Psoas muscle (tissue), 8 donors: Measurements from ENCODE around the gene WRAP73. TPM values are rescaled to one million over a fixed set of nuclear protein-coding genes. Genes with fewer than 3 reads are reported as not detected.

ENCODE experiments used
- ATAC-seq, 4 donors: fragments of 200-7000 bp; cut with Tn5 transposase; one replicate each; pipeline ENCODE4 v1.9.1; 2020; ENCODE audit warnings: moderate library complexity in 3 of 4, mild to moderate bottlenecking in 2 of 4
- DNase-seq, 2 donors: peaks; one replicate each; pipeline ENCODE4 v3.0.0-alpha.2; 2020
- H3K27ac ChIP-seq: fragments of 200-600 bp; one replicate; pipeline ENCODE4 v1.8.0; 2022
- H3K27me3 ChIP-seq, 3 donors: fragments of 200-600 bp in 1 of 3; one replicate each; pipeline versions ENCODE4 v1.6.1 to v1.8.0; 2013 to 2022; ENCODE audit warnings: low read length in 2 of 3, mild to moderate bottlenecking in 2 of 3, moderate library complexity in 1 of 3; ENCODE audit not compliant: insufficient read depth in 3 of 3
- H3K36me3 ChIP-seq, 2 donors: fragments of 200-600 bp in 1 of 2; one replicate each; pipeline versions ENCODE4 v1.6.1 to v1.8.0; 2013 to 2022; ENCODE audit warnings: low read depth in 1 of 2, mild to moderate bottlenecking in 1 of 2, moderate library complexity in 1 of 2; ENCODE audit not compliant: insufficient read depth in 1 of 2
- H3K4me1 ChIP-seq: fragments of 200-600 bp; one replicate; pipeline ENCODE4 v1.8.0; 2022
- H3K4me3 ChIP-seq: fragments of 200-600 bp; one replicate; pipeline ENCODE4 v1.8.0; 2022; ENCODE audit warnings: mild to moderate bottlenecking
- H3K9me3 ChIP-seq: fragments of 200-600 bp; one replicate; pipeline ENCODE4 v1.8.0; 2022
- CTCF ChIP-seq: fragments of 200-600 bp; IDR thresholded peaks from one replicate; pipeline ENCODE4 v1.8.0; 2022; ENCODE audit warnings: antibody characterized with exemption
- WGBS, 3 donors: extraction: QIAGEN DNeasy Blood & Tissue Kit; methylation state at CpG; one replicate each; pipeline versions ENCODE4 v1.1.6 to v1.1.7; 2013; 5-methylcytosine and 5-hydroxymethylcytosine counted together
- intact Hi-C, 2 donors: fragments of 100-400 bp; cut with DNase I; formaldehyde crosslinking; loops; one replicate each; pipeline versions ENCODE4 v1.11.0 to v1.14.2; 2022
- polyA plus RNA-seq, 3 donors: library from polyadenylated mRNA; stranded (reverse); fragments of 200-250 nt; gene quantifications; one replicate each; pipeline ENCODE4 v1.2.3, GENCODE V29; 2013
- total RNA-seq, 4 donors: library from RNA; stranded (reverse); fragmentation: NEBNext Ultra II Directional in 2 of 4; extraction: Animal tissue kit (Norgen Biotek cat#: 25700) in 2 of 4; gene quantifications; one replicate each; pipeline versions ENCODE4 v1.2.1 to v1.2.4, GENCODE V29; 2021 to 2023
- donor health status: healthy with polysubstance abuse.
- donor health status: DM: no; HTN: no; CAD: no; lungs with moderate emphysema.
- donor health status: Bipolar disorder and iron deficiency.
- donor health status: healthy.
- donor health status: DM: yes; HTN: yes; CAD: no.
- donor health status: DM: no; HTN: no; CAD: no.
- donor health status: DM: no; HTN: no; CAD: no.
- donor health status: DM: yes; HTN: yes; CAD: no.

WRAP73 gene
- total and polyA plus RNA-seq, 7 donors, result 10.8 to 21.8 (median 12.6) TPM

GRCh38 chr1:3601743-3602142 lies 48.2 kb downstream of the WRAP73 start:
- DNase-seq, result no peak
- 83 to 88% (median 83%) methylated on average over 16 of the region's 16 CpGs for WGBS, 3 donors
- intact Hi-C loops, result no loop called here
- no peak for TF ChIP-seq CTCF
- no peak overlapping the region for H3K27ac ChIP-seq
- no peaks in the 10 kb centered on the region for H3K9me3 ChIP-seq
- H3K4me3 ChIP-seq, result no peak overlapping the region
- no peak for ATAC-seq
- H3K4me1 ChIP-seq, result peaks cover 3% of the 10 kb centered on the region
- H3K27me3 ChIP-seq, result no peaks in the 10 kb centered on the region
- no peaks in the 10 kb centered on the region for H3K36me3 ChIP-seq

GRCh38 chr1:3600354-3600753 lies 49.5 kb downstream of the WRAP73 start:
- 79 to 86% (median 84%) methylated on average over 10 of the region's 10 CpGs for WGBS, 3 donors
- TF ChIP-seq CTCF, result no peak
- H3K9me3 ChIP-seq, result no peaks in the 10 kb centered on the region
- DNase-seq, result no peak
- no peak overlapping the region for H3K27ac ChIP-seq
- no peaks in the 10 kb centered on the region for H3K36me3 ChIP-seq
- H3K27me3 ChIP-seq, result no peaks in the 10 kb centered on the region
- ATAC-seq, result no peak
- H3K4me3 ChIP-seq, result no peak overlapping the region
- intact Hi-C loops, result no loop called here
- H3K4me1 ChIP-seq, result peaks cover 3% of the 10 kb centered on the region

- Histone ChIP-seq H3K4me1 (peaks cover 3% of the 10 kb centered on the region), H3K27me3 (no peaks in the 10 kb centered on the region), H3K27ac (no peak overlapping the region), H3K9me3 (no peaks in the 10 kb centered on the region), H3K36me3 (no peaks in the 10 kb centered on the region), H3K4me3 (no peak overlapping the region)
- intact Hi-C loops, result no loop called here
- DNase-seq, result no peak
- WGBS, 3 donors, result 35 to 56% (median 48%) methylated on average over 13 to 15 of the region's 15 CpGs
- ATAC-seq, result peak in 2 of 4 donors; percentile 10 to 20
- no peak for TF ChIP-seq CTCF
Measured at GRCh38 chr1:3599816-3600215, 50.1 kb downstream of the WRAP73 start.

- Histone ChIP-seq H3K27ac (no peak overlapping the region), H3K36me3 (no peaks in the 10 kb centered on the region), H3K4me1 (peaks cover 3% of the 10 kb centered on the region), H3K9me3 (no peaks in the 10 kb centered on the region), H3K27me3 (no peaks in the 10 kb centered on the region), H3K4me3 (no peak overlapping the region)
- intact Hi-C loops, result no loop called here
- WGBS, 3 donors, result 42 to 48% (median 45%) methylated on average over 12 to 16 of the region's 16 CpGs
- TF ChIP-seq CTCF, result no peak
- ATAC-seq, result peak; percentile 45 to 83 (median 78)
- peak in 1 of 2 donors; percentile 69 for DNase-seq
Measured at GRCh38 chr1:3599286-3599811, 50.6 kb downstream of the WRAP73 start.
